Measurements from ENCODE around the gene OR2A7.
"Not testable (repeated sequence)": the region's sequence is repeated elsewhere in the genome, so short reads cannot be mapped to it uniquely, and the experiment has no call there.

GRCh38 chr7:144219149-144219548 is 45.4 kb downstream of the OR2A7 start:
- TF ChIP-seq, protein P1, sequence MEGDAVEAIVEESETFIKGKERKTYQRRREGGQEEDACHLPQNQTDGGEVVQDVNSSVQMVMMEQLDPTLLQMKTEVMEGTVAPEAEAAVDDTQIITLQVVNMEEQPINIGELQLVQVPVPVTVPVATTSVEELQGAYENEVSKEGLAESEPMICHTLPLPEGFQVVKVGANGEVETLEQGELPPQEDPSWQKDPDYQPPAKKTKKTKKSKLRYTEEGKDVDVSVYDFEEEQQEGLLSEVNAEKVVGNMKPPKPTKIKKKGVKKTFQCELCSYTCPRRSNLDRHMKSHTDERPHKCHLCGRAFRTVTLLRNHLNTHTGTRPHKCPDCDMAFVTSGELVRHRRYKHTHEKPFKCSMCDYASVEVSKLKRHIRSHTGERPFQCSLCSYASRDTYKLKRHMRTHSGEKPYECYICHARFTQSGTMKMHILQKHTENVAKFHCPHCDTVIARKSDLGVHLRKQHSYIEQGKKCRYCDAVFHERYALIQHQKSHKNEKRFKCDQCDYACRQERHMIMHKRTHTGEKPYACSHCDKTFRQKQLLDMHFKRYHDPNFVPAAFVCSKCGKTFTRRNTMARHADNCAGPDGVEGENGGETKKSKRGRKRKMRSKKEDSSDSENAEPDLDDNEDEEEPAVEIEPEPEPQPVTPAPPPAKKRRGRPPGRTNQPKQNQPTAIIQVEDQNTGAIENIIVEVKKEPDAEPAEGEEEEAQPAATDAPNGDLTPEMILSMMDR (IDR thresholded peaks at IDR 0.05) = not testable (repeated sequence)
- not testable (repeated sequence) for TF ChIP-seq MAFK (IDR thresholded peaks at IDR 0.05; ENCODE audit: partially characterized antibody)
